Right lobe of liver (tissue), 6 donors: Measurements from ENCODE around the gene BRSK2. TPM values are rescaled to one million over a fixed set of nuclear protein-coding genes. Genes with fewer than 3 reads are reported as not detected.
"Not testable (repeated sequence)": the region's sequence is repeated elsewhere in the genome, so short reads cannot be mapped to it uniquely, and the experiment has no call there.

ENCODE experiments used
- ATAC-seq, 4 donors: fragments of 200-7000 bp; cut with Tn5 transposase; one replicate each; pipeline ENCODE4 v1.9.1; 2020; ENCODE audit warnings: mild to moderate bottlenecking in 4 of 4, moderate library complexity in 4 of 4
- DNase-seq, 3 donors: peaks; one replicate each; pipeline ENCODE4 v3.0.0-alpha.2; 2020
- H3K27ac ChIP-seq, 3 donors: fragments of 200-600 bp; one replicate each; pipeline ENCODE4 v1.8.0; 2022
- H3K27me3 ChIP-seq, 2 donors: fragments of 200-600 bp; one replicate each; pipeline ENCODE4 v1.8.0; 2022
- H3K36me3 ChIP-seq, 4 donors: fragments of 200-600 bp; sonication (generic) in 1 of 4; one replicate each; pipeline versions ENCODE4 v1.5.1 to v1.8.0; 2017 to 2022; ENCODE audit warnings: control low read depth in 1 of 4
- H3K4me1 ChIP-seq, 4 donors: fragments of 200-600 bp; sonication (generic) in 1 of 4; one replicate each; pipeline versions ENCODE4 v1.5.1 to v1.8.0; 2017 to 2022; ENCODE audit warnings: control low read depth in 1 of 4
- H3K4me3 ChIP-seq, 3 donors: fragments of 200-600 bp; one replicate each; pipeline ENCODE4 v1.8.0; 2022
- H3K9me3 ChIP-seq, 4 donors: fragments of 200-600 bp; sonication (generic) in 1 of 4; one replicate each; pipeline versions ENCODE4 v1.5.1 to v1.8.0; 2017 to 2022; ENCODE audit warnings: control low read depth in 1 of 4
- CTCF ChIP-seq, 4 donors: fragments of 200-600 bp in 3 of 4; fragments of 450-650 bp in 1 of 4; IDR thresholded peaks; one replicate each; pipeline versions ENCODE4 v1.5.1 to v1.8.0; 2016 to 2022; ENCODE audit warnings: antibody characterized with exemption in 4 of 4, mild to moderate bottlenecking in 2 of 4
- POLR2A ChIP-seq: fragments of 450-650 bp; IDR thresholded peaks from one replicate; pipeline ENCODE4 v1.6.1; 2017; ENCODE audit warnings: antibody characterized with exemption, mild to moderate bottlenecking
- WGBS: methylation state at CpG from one replicate; pipeline ENCODE4 v1.1.6; 2018; ENCODE audit warnings: low coverage, low lambda C conversion rate; ENCODE audit not compliant: insufficient coverage; ENCODE audit errors: missing lambda C conversion rate; 5-methylcytosine and 5-hydroxymethylcytosine counted together
- intact Hi-C, 2 donors: fragments of 100-400 bp; cut with DNase I; formaldehyde crosslinking; loops; one replicate each; pipeline versions ENCODE4 v1.11.2 to v1.14.1; 2022
- total RNA-seq, 6 experiments: library from RNA; depleted of rRNA in 2 of 6; stranded (reverse); fragments of >200 nt in 2 of 6; fragmentation: NEBNext Ultra II Directional in 3 of 6; extraction: Animal tissue kit (Norgen Biotek cat#: 25700) in 3 of 6; gene quantifications; one replicate each; pipeline versions ENCODE4 v1.1.0 to v1.2.4, GENCODE V29; 2016 to 2023
- donor health status: DM: no; HTN: yes; CAD: no.
- donor health status: DM: no; HTN: no; CAD: no.
- donor health status: DM: no; HTN: no; CAD: no.
- donor health status: DM: no; HTN: yes; CAD: no.
- donor health status: DM: no; HTN: yes; CAD: no.

BRSK2 gene
- total RNA-seq, 6 experiments from 2014 or later: 0.12 to 0.49 TPM; not detected in 4

- intact Hi-C loops: no loop called here
- ATAC-seq (no peak), DNase-seq (no peak)
- 94% methylated on average over 3 of the region's 35 CpGs for WGBS
- H3K36me3 ChIP-seq: no peaks in the 10 kb centered on the region
- H3K4me1 ChIP-seq: no peaks in the 10 kb centered on the region
- H3K9me3 ChIP-seq: no peaks in the 10 kb centered on the region
- TF ChIP-seq CTCF (IDR thresholded peaks at IDR 0.05) (no peak), POLR2A (no peak)
- H3K4me3 ChIP-seq: no peak overlapping the region
- H3K27me3 ChIP-seq: no peaks in the 10 kb centered on the region
- no peak overlapping the region for H3K27ac ChIP-seq
These were observed 20.9 kb downstream of the BRSK2 start for GRCh38 chr11:1410366-1411291.

GRCh38 chr11:1411301-1411700 is 21.6 kb downstream of the BRSK2 start:
- no peak for DNase-seq
- Histone ChIP-seq H3K9me3 (no peaks in the 10 kb centered on the region), H3K27ac (no peak overlapping the region), H3K36me3 (no peaks in the 10 kb centered on the region), H3K4me3 (no peak overlapping the region), H3K27me3 (no peaks in the 10 kb centered on the region), H3K4me1 (no peaks in the 10 kb centered on the region)
- no peak for TF ChIP-seq POLR2A
- TF ChIP-seq CTCF (IDR thresholded peaks at IDR 0.05): no peak
- peak in 1 of 4 donors; percentile 5 for ATAC-seq
- no CpG with 5 or more reads among the region's 13 CpGs for WGBS
- intact Hi-C loops: no loop called here

- H3K4me3 ChIP-seq, H3K4me1 ChIP-seq, intact Hi-C loops, DNase-seq, H3K27ac ChIP-seq, ATAC-seq, H3K36me3 ChIP-seq, H3K27me3 ChIP-seq, H3K9me3 ChIP-seq: not testable (repeated sequence)
- WGBS: 20% methylated on average over 1 of the region's 27 CpGs
These were observed 22.0 kb downstream of the BRSK2 start for GRCh38 chr11:1411739-1412138.

- ATAC-seq (no peak), DNase-seq (no peak)
- intact Hi-C loops: no loop called here
- H3K4me1 ChIP-seq: no peaks in the 10 kb centered on the region
- H3K27me3 ChIP-seq: no peaks in the 10 kb centered on the region
- TF ChIP-seq CTCF (IDR thresholded peaks at IDR 0.05) (no peak), POLR2A (no peak)
- H3K9me3 ChIP-seq: peaks cover 0 to 4% (median 0%) of the 10 kb centered on the region in 4 donors
- no peak overlapping the region for H3K27ac ChIP-seq
- no peak overlapping the region for H3K4me3 ChIP-seq
- no CpG with 5 or more reads among the region's 36 CpGs for WGBS
- no peaks in the 10 kb centered on the region for H3K36me3 ChIP-seq
These were observed 22.8 kb downstream of the BRSK2 start for GRCh38 chr11:1412377-1413095.

GRCh38 chr11:1414650-1415049 is 24.9 kb downstream of the BRSK2 start:
- ATAC-seq (no peak), DNase-seq (no peak)
- no peak for TF ChIP-seq POLR2A
- TF ChIP-seq CTCF (IDR thresholded peaks at IDR 0.05): no peak
- Histone ChIP-seq H3K4me3 (no peak overlapping the region), H3K4me1 (no peaks in the 10 kb centered on the region), H3K27me3 (no peaks in the 10 kb centered on the region), H3K9me3 (peaks cover 0 to 4% (median 0%) of the 10 kb centered on the region in 4 donors), H3K27ac (no peak overlapping the region), H3K36me3 (no peaks in the 10 kb centered on the region)
- intact Hi-C loops: no loop called here
- 86% methylated on average over 9 of the region's 22 CpGs for WGBS
